GM21390 (cell line): ENCODE results near the gene FBXL19.
A peak's percentile ranks its signal among the peaks of the same experiment; 100 is the strongest.

ENCODE experiments used
- ATAC-seq: cut with Tn5 transposase; IDR thresholded peaks from one replicate; pipeline ENCODE4 v1.9.1; 2021; ENCODE audit not compliant: unreplicated experiment

The FBXL19 gene

DNA sequence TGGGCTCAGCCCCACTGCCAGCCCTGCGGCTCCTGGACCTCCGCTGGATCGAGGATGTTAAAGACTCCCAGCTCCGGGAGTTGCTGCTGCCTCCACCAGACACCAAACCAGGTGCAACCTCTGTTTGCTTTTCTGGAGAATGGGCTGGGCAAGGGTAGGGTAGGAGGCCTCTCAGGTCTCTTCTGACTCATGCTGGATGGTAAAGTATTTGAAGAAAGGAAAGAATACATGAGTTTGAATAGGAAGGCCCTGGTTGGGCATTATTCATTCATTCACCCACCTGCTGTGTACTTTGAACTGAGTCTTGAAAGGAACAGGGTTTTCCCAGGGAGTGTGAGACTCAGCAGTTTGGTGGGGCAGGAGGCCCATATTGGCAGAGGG lies 19.0 kb downstream of the FBXL19 start:
- no peak for ATAC-seq

DNA sequence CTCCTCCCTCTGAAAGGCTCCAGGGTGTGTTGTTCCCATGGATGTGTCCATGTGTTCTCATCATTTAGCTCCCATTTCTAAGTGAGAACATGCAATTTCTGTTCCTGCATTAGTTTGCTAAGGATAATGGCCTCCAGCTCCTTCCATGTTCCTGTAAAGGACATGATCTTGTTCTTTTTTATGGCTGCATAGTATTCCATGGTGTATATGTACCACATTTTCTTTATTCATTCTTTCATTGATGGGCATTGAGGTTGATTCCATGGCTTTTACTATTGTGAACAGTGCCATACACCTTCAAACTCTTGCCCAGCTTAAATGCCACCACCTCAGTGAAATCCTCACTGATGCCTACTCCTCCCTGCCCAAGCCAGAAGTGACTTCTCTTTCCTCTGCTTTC lies 21.0 kb downstream of the FBXL19 start:
- no peak for ATAC-seq

DNA sequence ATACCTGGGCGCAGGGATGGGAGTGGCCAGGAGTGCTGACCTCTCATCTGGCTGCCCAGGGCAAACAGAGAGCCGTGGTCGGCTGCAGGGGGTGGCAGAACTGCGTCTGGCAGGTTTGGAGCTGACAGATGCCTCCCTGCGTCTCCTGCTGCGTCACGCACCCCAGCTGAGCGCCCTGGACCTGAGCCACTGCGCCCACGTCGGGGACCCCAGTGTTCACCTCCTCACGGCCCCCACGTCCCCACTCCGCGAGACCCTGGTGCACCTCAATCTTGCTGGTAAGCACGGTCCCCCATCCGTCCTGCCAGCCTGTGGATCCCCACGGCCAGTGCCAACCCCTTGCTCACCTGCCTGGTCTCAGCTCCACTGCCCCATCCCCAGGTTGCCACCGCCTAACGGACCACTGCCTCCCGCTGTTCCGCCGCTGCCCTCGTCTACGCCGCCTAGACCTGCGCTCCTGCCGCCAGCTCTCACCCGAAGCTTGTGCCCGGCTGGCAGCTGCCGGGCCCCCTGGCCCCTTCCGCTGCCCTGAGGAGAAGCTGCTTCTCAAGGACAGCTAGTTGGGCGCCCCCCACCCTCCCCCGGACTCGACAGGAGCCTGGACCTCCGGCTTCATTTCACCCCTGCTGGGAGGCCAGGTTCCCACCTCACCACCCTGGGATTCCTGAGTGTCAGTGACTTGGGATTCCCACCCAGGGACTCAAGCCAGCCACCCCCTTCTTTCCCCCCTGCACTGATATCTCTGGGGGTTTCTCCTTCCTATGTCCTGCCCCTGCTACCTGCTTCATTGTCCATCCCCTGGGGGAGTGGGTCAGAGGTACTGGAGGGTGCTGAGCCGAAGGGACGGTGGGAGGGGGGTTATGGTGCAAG lies 23.5 kb downstream of the FBXL19 start:
- ATAC-seq, result no peak

DNA sequence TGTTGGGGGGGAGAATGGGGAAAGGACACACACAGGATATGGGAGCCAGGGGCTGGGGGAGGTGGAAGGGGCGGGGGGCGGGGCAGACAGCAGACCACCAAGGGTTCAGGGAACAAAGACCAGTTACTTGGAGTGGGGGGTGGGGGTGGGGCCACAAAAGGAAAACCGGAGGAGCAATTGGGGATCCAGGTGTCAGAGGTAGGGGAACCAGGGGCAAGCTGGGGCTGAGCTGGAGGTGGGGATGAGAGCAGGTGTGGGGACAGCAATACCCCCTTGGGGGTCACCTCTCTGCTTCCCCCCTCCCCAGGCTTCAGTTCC lies 24.1 kb downstream of the FBXL19 start:
- ATAC-seq, result no peak

DNA sequence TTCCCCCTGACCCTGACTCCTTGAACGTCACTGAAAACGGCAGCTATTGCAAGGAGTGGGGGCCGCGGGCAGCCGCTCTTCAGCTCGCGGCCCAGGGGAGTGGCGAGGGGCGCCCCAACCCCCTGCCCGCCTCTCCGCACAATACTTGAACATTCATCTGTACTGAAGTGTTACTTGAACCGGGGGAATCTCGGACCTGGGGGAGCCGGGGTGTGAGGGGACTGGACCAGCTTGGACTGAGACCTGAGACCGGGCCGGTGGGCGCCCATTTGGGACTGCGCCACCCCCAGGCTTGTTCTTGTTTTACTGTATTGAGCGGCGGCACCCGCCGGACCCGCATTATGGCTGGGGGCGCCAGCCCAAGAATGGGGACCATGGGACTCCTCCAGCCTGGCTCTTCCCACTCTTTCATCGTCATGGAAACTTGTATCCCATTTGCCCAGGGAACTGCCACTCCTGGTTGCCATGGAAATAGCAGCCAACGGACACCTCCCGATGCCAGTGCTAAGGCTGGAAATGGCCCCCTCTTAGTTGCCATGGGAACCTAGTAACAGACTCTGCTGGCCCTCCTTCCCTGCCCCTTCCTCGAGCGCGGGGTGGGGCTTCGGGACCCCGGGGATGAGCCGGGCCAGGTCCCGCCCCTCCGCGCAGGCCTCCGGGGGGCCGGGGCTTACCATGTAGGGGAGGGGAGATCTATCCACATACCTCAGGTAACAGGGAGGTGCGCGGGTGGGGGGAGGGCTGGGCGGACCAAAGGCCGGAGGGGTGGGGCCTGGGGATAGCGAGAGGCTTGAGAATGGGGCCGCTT lies 24.7 kb downstream of the FBXL19 start:
- ATAC-seq, result no peak

DNA sequence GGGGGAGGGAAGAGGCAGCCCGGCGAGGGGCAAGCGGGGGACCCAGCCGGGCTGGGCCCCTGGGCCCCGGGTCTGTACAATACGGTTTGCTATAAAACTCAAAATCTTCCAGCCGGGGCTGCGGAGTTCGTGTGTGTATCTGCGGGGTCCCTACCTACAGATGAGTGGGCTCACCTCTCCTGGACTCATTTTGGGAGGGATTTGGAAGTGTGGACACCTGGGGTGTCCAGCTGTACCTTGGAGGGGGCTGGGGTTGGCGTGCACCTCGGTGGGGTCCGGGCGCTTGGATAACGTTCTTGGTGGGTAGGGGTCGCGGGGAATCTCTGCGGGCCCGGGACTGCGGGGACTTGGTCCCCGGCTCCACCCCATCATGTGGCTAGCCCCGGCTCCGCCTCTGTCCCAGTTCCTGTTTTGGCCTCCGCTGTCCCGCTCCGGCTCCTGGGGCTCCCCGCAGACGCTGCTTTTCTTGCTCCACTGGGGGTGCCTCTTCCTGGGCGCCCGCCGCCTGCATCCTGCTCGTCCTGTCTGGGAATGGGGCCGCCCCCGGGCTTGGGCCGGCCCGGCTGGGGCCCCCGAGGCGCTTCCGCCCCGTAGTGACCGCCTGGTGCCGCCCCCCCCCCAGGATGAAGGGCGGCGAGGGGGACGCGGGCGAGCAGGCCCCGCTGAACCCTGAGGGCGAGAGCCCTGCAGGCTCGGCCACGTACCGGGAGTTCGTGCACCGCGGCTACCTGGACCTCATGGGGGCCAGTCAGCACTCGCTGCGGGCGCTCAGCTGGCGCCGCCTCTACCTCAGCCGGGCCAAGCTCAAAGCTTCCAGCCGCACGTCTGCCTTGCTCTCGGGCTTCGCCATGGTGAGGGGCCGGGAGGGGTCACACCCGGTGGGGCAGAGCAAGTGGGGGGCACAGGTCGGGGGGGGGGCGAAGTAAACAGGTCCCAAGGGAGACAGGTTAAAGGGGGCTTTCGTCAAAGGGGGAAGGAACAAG lies 25.6 kb downstream of the FBXL19 start, which contains the start of gene ORAI3:
TSS of gene ORAI3 (plus strand) at position 402 of the 983 bp plus-strand sequence. CDS start at position 624, 222 bp downstream.
- peak; percentile 52 for ATAC-seq

DNA sequence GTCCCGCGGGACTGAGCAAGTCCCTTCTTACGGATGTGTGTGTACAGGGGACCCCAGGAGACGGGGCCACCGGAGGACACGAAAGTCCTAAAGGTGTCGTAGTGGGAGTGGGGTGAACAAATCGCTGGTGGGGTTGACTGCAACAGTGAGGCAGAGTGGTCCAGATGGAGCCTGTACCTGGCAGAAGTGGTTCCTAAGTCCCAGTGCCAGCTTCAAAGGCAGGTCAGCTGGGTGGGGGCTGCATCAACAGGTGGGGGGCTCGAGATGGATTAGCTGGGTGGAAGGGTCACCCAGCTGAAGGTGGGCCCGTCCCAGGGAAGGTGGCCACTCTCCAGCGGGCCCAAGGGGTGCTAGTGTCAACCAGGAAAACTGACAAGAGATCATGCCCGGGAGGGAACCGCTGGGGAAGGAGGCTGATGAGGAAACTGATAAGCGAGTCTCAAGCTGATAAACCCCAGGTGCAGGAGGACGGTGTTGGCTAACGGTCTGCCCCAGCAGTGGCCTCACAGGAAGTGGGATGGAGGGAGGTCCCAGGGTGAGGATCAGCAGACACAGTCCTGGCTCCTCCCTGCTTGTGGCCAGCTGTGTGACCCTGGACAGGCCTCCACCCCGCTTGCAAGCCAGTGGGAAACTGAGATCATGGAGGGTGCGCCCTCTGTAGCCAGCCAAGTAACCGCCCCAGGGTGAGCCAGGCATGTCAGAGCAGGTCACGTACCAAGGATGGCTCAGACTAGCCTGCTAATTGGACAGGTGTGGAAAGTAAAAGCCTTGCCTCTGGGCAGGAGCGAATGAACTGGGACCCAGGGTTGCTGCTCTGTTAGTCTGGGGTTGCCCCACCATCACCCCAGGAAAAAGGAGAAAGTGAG lies 26.5 kb downstream of the FBXL19 start:
- peak; percentile 59 for ATAC-seq

DNA sequence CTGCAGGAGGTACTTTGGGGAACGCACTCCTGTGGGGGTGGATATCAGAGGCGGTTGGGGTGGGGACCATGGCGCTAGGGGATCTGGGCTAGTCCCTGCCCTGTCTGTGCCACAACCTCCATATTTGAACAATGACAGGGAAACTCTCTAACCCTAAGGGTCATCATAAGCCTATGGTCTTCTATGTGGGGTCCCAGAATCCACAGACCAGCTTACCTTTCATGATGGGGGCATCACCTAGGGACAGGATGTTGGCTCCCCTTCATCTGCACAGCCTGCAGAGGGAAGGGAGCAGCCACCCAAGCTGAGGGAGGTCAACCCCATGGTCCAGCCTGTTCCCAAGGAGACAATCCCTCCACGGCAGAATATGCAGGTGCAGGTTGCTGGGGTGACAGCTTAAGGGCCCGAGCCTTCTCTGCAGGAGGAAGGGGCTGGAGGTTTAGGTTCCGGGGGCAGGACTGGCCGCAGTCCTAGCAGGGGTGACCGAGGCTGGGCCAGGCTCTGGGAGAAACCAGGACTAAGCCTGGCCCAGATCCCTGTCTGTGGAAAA lies 27.2 kb downstream of the FBXL19 start:
- no peak for ATAC-seq

DNA sequence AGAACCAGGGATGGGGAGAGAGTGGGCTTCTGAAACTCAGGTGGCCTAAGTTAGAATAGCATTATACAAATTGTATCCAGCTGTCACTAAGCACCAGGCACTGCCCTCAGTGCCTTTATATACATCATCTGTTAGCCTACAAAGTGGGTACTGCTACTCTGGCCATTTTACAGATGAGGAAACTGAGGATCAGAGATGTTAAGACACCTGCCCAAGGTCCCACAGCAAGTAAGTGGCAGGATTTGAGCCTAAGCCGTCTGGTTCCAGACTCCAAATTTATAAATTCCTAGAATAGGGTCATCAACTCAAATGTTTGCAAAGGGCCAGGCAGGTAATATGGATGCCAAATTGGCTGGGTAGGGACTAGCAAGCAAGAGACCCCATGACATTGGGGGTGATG lies 27.8 kb downstream of the FBXL19 start:
- ATAC-seq, result no peak

DNA sequence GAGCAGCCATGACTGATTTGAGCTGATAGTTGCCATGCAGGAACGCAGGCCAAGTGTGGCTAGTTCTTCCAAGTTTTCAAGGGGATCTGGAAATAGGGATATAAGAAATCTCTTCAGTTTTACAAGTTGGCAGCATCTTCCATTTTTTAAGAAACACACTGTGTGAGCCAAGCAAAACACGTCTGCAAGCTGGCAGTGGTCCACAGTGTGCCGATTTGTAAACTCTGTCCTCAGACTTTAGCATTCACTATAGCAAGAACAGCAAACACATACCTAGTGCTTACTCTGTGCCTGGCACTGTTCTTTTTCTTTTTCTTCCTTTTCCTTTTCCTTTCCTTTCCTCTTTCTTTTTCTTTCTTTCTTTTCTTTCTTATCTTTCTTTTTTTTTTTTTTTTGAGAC lies 28.4 kb downstream of the FBXL19 start:
- no peak for ATAC-seq

DNA sequence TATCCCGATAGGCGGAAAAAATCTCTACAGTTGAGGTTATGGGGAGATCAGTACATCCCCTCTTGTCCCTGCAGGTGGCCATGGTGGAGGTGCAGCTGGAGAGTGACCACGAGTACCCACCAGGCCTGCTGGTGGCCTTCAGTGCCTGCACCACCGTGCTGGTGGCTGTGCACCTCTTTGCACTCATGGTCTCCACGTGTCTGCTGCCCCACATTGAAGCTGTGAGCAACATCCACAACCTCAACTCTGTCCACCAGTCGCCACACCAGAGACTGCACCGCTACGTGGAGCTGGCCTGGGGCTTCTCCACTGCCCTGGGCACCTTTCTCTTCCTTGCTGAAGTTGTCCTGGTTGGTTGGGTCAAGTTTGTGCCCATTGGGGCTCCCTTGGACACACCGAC lies 29.7 kb downstream of the FBXL19 start:
- no peak for ATAC-seq

DNA sequence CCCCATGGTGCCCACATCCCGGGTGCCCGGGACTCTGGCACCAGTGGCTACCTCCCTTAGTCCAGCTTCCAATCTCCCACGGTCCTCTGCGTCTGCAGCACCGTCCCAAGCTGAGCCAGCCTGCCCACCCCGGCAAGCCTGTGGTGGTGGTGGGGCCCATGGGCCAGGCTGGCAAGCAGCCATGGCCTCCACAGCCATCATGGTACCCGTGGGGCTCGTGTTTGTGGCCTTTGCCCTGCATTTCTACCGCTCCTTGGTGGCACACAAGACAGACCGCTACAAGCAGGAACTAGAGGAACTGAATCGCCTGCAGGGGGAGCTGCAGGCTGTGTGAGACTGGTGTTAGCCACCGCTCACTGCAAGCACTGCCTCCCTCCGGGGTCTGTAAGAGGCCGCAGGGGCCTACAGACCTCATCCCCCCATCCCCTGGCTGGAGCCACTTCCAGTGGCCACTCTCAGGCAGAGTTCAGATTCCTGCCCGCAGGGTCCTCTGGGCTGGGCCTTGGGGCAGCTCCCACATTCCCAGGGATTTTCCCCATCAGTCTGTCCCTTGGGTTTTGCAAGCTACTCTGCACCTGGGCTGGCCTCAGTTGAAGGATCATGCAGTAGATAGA lies 30.2 kb downstream of the FBXL19 start:
- no peak for ATAC-seq

DNA sequence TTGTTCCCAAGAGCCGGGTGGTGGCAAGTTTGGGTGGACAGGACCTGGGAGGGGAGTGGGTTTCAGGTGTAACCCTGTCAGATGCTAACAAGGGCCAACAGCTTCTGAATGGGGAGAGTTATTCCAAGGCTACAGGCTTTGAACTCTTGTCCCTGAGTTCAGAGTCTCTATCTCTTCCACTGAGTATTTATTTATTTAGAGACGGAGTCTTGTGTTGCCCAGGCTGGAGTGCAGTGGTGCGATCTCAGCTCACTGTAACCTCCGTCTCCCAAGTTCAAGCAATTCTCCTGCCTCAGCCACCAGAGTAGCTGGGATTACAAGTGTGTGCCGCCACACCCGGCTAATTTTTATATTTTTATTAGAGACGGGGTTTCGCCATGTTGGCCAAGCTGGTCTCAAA lies 31.6 kb downstream of the FBXL19 start:
- ATAC-seq, result no peak

DNA sequence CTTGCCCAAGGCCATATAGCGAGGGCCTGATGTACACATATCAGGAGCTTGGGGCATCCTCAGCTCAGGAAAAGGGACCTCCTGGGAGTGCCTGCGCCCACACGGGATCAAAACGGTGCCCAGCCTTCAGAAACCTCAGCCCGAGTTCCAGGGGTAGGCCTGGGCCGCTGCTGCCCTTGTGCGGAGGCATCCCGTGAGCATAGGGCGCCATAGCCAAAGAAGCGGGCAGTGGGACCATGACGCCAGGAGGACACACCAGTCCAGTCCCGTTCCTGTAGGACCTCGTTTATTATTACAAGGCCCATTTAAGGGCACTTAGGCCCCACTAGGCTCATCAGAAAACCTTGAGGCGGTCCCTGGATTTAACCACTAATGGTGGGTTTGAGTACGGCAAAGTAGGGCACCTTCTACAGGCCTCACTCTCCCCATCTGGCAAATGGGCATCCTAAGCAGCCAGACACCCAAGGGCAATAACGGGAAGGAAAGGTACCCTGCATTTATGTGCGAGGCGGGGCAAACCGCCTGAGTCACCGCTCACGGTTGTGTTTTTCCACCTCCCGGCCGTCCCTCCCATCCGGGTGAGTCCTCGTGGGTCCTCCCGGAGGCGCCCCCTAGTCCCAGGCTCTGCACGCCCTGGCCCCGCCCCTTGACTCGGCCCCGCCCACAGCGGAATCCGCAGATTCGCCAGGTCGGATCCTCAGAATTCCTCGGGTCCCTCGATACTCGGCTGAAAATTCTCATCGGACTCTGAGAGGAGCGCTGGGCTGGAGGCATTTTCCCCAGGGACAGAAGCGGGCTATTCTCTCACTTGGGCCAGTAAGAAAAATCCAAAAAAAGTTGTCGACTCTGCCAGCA lies 33.5 kb downstream of the FBXL19 start:
- peak; percentile 42 for ATAC-seq

DNA sequence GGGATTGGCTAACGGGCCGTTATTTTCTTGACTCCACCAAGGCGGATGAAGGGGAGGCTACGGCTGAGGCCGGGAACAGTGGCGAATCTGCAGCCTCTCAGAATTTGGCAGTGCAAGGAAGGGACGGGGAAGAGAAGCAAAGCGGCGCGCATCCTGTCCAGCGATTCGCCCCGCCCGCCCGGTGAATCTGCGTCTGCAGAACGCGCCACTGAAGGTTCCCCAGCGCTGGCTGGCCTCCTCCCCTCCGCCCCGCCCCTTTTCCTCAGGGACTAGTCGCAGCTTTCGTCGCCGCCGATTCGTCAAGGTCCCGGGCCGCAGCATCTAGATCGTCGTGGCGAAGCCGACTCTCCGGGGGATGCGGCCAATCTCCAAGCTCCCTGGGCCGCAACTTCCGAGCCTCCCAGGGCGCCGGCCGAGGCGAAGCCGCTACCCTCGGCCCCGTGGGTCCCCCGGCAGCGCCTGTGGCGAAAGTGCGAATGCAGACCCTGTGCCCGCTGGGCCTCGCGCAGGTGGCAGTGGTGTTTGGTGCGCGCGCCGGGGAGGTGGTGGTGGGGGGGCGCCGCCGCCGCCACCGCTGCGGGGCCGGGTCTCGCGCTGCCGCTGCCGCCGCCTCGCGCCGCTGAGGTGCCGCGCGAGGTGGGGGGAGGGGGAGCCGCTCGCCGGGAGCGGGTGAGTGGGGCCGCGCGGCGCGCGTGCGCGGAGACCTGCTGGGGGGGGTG lies 34.2 kb downstream of the FBXL19 start, which contains the start of gene SETD1A:
TSS of gene SETD1A (plus strand) at position 299 of the 719 bp plus-strand sequence. CDS start 978 bp downstream, outside the sequence.
- peak; percentile 68 for ATAC-seq

DNA sequence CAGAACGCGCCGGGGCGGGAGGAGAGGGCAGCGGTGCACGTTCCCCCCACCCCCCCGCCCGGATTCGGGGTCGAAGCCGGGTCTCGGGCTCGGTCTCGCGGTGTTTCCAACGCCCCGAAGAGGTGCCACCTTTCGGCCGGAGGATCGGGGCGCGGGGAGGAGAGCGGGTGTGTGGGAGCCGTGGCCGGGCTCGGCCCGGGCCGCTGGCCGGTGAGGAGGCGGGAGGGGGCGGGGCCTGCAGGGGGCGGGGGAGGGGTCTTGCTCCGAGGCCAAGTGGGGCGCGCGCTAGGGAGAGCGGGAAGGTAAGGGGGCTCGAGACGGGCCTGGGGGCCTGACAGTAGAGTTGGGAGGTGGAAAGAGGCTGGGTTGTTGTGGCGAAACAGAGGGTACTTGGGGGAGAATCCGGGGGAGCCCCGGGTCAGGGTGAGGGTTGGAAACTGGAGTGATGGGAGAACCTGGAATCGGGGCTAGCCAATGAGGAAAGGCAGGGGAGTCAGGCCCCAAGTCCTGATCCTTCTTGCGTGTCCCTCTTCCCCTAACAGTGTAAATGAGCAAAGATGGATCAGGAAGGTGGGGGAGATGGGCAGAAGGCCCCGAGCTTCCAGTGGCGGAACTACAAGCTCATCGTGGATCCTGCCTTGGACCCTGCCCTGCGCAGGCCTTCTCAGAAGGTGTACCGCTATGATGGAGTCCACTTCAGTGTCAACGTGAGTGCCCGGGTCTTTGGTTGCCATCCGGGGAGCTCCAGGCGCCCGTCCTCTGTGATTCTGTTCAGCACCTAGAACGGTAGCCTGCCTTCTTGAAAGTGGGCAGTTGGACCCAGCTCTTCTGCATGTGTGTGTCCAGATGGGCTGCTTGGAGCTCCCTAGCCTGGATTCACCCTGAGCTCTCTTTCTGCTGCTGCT lies 35.1 kb downstream of the FBXL19 start:
- ATAC-seq, result peak; percentile 31

DNA sequence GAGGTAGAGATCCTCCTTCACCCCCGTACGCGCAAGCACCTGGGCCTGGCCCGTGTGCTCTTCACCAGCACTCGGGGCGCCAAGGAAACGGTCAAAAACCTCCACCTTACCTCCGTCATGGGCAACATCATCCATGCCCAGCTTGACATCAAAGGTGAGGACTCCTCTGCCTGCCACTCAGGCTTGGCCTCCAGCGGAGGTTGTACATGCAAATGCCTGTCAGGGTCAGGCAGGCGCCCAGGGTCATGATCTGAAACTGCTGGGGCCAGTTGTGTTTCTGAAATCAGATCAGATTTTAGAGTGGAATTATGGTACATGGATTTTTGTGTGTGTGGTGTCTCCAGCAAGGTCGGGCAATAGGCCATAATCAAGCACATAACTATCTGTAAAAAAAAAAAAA lies 38.0 kb downstream of the FBXL19 start:
- no peak for ATAC-seq
